ENCODE measurements around the gene DYRK3. TPM values are rescaled to one million over a fixed set of nuclear protein-coding genes. Genes with fewer than 3 reads are reported as not detected.

DYRK3 gene
- total and polyA plus RNA-seq, 9 of the 15 experiments (the other 6 are each of a cell fraction or from before 2014, with no cell fraction given), result 4.5 to 33.7 (median 25.7) TPM

- TF ChIP-seq REST (IDR thresholded peaks at IDR 0.05; ENCODE audit: borderline replicate concordance) (peak; percentile 26; the same call in 1 of the 2 replicates), REST (CRISPR knock-in tag; IDR thresholded peaks at IDR 0.05; ENCODE audit: low read depth) (no peak), DNMT1 (IDR thresholded peaks at IDR 0.05) (no peak)
Observed at GRCh38 chr1:206606867-206607266, 28.5 kb upstream of the DYRK3 start (continued).
